RWPE1 (cell line): ENCODE measurements around the gene C12orf57.

Source experiments
- CTCF ChIA-PET: fragments of 350-600 bp; sonication (Branson Sonifier 250); formaldehyde crosslinking; extraction: SDS; loops from one replicate; lab custom pipeline; 2021; lab: Yijun Ruan, JAX
- POLR2A ChIA-PET: fragments of 400-600 bp; formaldehyde crosslinking; extraction: SDS; loops from one replicate; lab custom pipeline; 2020; ENCODE audit warnings: antibody characterized with exemption; ENCODE audit not compliant: low non-redundant PET; lab: Yijun Ruan, JAX
- DNase-seq: peaks from one replicate; pipeline ENCODE4 v3.0.0; 2012; ENCODE audit warnings: low spot score
- H3K27ac ChIP-seq: fragments of 450-650 bp; 2 replicates; pipeline ENCODE4 v1.5.1; 2017
- TF ChIP-seq, protein P1 (sequence below): fragments of 450-650 bp; conservative IDR thresholded peaks from 2 replicates; pipeline ENCODE4 v1.5.1; 2017; ENCODE audit warnings: low read depth, mild to moderate bottlenecking

Gene C12orf57

DNA sequence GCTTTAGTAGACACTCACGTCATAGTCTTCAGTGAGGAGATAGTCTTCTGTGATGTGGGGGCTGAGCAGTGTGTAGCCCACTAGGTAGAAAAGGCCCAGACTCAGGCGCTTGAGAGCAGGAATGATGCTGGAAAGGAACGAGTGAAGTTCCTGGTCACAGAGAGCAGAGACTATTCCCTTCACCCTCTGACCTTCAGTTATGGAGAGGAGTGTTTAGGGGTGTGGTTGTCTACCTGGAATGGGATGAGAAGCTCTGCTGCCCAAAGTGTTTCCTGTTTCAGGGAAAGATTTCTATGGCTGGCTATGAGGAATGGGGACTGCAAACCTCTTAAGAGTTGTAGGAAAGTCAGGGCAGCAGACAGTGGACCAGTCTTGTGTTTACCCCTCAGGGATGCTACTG, 35.6 kb downstream of the C12orf57 start:
- CTCF ChIA-PET, result no interaction called here
- DNase-seq, result no peak
- TF ChIP-seq, protein P1, sequence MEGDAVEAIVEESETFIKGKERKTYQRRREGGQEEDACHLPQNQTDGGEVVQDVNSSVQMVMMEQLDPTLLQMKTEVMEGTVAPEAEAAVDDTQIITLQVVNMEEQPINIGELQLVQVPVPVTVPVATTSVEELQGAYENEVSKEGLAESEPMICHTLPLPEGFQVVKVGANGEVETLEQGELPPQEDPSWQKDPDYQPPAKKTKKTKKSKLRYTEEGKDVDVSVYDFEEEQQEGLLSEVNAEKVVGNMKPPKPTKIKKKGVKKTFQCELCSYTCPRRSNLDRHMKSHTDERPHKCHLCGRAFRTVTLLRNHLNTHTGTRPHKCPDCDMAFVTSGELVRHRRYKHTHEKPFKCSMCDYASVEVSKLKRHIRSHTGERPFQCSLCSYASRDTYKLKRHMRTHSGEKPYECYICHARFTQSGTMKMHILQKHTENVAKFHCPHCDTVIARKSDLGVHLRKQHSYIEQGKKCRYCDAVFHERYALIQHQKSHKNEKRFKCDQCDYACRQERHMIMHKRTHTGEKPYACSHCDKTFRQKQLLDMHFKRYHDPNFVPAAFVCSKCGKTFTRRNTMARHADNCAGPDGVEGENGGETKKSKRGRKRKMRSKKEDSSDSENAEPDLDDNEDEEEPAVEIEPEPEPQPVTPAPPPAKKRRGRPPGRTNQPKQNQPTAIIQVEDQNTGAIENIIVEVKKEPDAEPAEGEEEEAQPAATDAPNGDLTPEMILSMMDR, result no peak
- POLR2A ChIA-PET, result no interaction called here
- peak overlapping the region; percentile 62 for H3K27ac ChIP-seq

DNA sequence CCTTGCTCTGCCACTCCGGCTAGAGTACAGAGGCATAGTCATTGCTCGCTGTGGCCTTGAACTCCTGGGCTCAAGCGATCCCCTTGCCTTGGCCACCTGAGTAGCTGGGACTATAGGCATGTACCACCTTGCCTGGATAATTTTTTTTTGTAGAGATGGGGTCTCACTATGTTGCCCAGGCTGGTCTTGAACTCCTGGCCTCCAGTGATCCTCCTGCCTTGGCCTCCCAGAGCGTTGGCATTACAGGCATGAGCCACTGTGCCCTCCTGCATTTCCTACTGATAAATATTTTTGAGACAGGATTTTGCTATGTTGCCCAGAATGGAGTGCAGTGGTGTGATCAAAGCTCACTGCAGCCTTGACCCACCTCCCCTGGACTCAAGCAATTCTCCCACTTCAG, 36.3 kb downstream of the C12orf57 start:
- no peak overlapping the region for H3K27ac ChIP-seq
- TF ChIP-seq, protein P1, result no peak
- no peak for DNase-seq
- POLR2A ChIA-PET, result no interaction called here
- CTCF ChIA-PET, result no interaction called here

DNA sequence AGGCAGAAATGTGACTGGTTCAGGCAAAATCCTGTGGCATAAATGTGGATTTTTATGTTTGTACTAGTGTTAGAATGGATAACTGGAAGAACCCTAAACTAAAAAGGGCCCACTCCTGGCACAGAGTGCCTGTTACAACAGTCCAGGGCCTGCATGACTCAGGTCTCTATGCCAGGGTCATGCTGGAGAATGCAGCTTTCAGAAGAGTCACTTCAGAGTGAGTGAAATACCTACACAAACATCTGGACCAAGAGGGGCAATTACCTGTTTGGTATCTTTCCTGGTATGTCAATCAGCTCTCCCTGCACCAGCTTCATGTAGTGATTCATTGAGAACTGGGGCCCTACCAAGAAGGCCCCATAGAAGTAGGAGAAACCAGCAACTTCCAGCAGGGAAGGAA, 36.9 kb downstream of the C12orf57 start:
- TF ChIP-seq, protein P1, result no peak
- ChIA-PET CTCF (interaction anchor here (0.7 kb wide), 1 partner anchor 113 kb away, joined by 3 read pairs; no protein-coding TSS in a partner anchor), POLR2A (no interaction called here)
- DNase-seq, result no peak
- no peak overlapping the region for H3K27ac ChIP-seq

DNA sequence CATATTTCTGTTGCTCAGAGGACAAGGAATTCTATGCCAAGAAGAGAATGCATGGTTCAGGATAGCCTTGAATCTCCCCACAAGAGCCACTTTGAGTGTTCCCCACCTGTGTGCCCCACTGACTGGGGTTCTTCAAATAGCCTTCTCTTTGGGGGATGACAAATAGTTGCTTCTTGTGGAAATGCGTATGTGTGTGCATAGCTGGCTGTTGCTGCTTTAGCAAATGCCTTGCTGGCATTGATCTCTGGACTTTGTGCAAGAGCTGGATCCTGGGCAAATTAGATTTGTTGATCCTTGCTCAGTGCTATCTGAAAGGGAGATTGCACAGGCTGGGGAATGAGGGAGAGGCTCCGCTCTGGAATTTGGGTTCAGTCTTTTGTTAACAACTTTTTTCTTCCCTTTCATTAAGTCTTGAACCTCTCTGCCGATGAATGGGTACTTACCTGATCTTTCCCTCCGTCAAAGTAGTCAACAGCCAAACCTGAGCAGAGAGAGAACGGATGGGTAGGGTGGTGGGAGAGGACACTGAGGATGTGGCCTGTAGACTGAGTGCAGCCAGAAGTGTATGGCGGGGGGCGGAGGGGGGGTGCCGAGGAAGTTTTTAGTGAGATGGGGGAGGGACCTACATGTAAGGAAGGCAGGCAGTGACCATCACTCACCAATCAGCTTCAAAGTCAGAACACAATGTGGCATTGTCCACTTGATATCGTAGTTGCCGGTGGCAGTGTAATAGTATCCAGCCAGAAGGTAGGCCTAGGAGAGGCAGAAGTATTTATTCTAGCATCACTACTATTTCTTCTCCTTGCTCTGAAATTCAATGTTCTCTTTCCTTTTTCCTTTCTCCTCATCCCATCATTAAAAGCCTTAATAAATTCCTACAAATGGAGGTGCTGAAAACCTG, 37.6 kb downstream of the C12orf57 start:
- POLR2A ChIA-PET, result no interaction called here
- CTCF ChIA-PET, result interaction anchor here (0.7 kb wide), 1 partner anchor 112 kb away, joined by 3 read pairs; no protein-coding TSS in a partner anchor
- no peak for DNase-seq
- H3K27ac ChIP-seq, result no peak overlapping the region
- TF ChIP-seq, protein P1, result no peak

DNA sequence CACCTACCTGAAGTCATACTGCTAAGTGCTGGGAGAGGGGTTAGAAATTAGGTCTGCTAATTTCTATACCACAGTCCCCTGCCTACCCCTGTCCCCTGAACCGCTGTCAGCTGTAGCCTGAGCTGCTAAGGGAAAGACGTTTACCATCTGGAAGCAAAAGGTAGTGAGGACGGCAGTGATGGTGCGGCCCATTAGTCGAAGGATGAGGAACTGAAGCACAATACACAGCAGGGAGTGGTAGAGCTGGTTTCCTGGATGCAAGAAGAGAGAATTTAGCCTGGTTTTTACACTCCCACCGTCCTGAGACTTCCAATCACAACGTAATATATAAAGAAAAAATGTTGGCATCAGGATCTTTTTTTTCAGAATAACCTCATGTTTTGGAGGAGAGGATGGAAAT, 38.7 kb downstream of the C12orf57 start:
- CTCF ChIA-PET, result interaction anchor here (0.7 kb wide), 2 partner anchors 21 to 28 kb away, joined by 3 to 5 read pairs; no protein-coding TSS in a partner anchor
- POLR2A ChIA-PET, result no interaction called here
- H3K27ac ChIP-seq, result no peak overlapping the region

DNA sequence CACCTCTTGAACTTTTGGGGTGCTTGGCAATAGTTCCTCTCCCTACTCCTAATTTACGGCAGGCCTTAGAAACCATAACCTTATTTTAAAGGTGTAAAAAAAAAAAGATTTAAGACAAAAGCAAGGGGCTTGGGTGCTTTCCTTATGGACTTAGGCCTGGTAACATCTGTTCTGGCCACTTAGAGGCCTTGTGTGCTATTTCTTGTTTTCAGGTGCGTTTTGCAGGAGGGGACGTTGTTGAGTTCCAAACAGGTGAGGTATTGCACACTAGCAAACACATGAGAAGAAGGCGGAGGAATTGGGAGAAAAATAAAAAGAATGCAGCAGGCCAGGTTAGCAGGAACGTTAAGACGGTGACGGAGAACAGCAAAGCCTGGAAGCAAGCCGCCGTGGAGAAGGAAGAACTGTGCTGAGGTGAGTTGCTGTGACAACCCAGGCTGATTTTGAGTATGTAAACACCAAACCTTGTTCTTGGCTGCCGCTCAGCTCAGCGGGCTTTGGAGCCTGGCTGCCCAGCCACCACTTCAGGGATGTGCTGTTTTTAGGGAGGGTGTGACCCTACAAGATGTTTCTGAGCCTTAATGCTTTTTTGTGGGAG, 44.2 kb downstream of the C12orf57 start:
- no peak overlapping the region for H3K27ac ChIP-seq
- CTCF ChIA-PET, result no interaction called here
- TF ChIP-seq, protein P1, result no peak
- no peak for DNase-seq
- POLR2A ChIA-PET, result no interaction called here

More for the DNA sequence above, 38.7 kb downstream of the C12orf57 start:
- TF ChIP-seq, protein P1, result no peak
- DNase-seq, result no peak
